Measurements from ENCODE around the gene LRCH4. TPM values are rescaled to one million over a fixed set of nuclear protein-coding genes. Genes with fewer than 3 reads are reported as not detected.
A peak's percentile ranks its signal among the peaks of the same experiment; 100 is the strongest.

Gene LRCH4
- total and polyA plus RNA-seq, 2 of the 13 experiments (the other 11 are each of a cell fraction or from before 2014, with no cell fraction given) = 7.0 to 9.3 TPM

DNA sequence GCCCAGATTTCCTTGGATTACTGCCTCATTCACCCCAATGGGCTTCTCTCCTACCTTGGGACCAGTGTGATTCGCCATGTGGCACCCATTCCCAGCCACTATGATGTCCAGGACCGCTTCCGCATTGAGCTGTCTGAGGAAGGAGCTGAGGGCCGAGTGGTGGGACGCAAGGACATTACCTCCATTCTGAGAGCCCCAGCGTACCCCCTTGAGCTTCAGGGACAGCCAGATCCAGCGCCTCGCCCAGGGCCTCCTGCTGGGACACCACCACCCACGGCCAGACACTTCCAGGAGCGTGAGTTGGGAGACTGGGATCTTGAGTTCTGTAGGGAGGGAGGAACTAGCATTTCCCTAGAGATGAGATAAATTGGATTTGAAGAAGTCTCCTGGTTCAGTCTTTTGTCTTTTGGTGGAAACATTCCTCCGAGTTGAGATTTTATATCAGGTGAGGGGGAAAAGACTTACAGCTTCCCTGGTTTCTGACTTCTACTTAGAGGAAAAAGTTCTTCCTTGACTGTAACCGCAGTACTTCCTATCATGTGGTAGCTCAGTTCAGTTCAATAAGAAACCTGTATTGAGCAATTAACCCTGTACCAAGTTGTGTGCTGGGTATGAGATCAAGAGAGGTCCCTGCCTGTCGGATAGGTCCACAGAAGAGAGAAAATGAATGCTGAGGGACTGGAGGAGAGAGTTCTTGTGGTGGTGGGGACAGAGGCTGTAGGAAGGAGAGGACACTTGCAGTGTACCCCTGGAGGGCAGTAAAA, 27.7 kb upstream of the LRCH4 start:
- DNase-seq (ENCODE audit: low spot score) (no peak), ATAC-seq (no peak), FAIRE-seq (no peak)
- no peaks in the 10 kb centered on the region for H4K20me1 ChIP-seq (ENCODE audit: insufficient read depth, low read length)
- TF ChIP-seq POLR2A (IDR thresholded peaks at IDR 0.05; ENCODE audit: insufficient read depth in 1 of 2, low read depth in 2 of 2, low read length in 2 of 2) (no peak), RXRA (CRISPR knock-in tag; IDR thresholded peaks at IDR 0.05) (no peak), ZNF256 (CRISPR knock-in tag; conservative IDR thresholded peaks at IDR 0.05) (no peak)
- TF ChIP-seq, protein P1, sequence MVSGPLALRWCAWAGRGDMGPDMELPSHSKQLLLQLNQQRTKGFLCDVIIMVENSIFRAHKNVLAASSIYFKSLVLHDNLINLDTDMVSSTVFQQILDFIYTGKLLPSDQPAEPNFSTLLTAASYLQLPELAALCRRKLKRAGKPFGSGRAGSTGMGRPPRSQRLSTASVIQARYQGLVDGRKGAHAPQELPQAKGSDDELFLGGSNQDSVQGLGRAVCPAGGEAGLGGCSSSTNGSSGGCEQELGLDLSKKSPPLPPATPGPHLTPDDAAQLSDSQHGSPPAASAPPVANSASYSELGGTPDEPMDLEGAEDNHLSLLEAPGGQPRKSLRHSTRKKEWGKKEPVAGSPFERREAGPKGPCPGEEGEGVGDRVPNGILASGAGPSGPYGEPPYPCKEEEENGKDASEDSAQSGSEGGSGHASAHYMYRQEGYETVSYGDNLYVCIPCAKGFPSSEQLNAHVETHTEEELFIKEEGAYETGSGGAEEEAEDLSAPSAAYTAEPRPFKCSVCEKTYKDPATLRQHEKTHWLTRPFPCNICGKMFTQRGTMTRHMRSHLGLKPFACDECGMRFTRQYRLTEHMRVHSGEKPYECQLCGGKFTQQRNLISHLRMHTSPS (CRISPR knock-in tag; IDR thresholded peaks at IDR 0.05; ENCODE audit: low read depth) = no peak
- TF ChIP-seq, protein P2, sequence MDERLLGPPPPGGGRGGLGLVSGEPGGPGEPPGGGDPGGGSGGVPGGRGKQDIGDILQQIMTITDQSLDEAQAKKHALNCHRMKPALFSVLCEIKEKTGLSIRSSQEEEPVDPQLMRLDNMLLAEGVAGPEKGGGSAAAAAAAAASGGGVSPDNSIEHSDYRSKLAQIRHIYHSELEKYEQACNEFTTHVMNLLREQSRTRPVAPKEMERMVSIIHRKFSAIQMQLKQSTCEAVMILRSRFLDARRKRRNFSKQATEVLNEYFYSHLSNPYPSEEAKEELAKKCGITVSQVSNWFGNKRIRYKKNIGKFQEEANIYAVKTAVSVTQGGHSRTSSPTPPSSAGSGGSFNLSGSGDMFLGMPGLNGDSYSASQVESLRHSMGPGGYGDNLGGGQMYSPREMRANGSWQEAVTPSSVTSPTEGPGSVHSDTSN (CRISPR knock-in tag; IDR thresholded peaks at IDR 0.05) = no peak
- WGBS (ENCODE audit: low lambda C conversion rate) = 95% methylated on average over 13 of the region's 13 CpGs
- no peaks in the 10 kb centered on the region for H3K79me2 ChIP-seq (ENCODE audit: insufficient read depth, low read length)
- peak overlapping the region; percentile 61 to 81 (median 77); a peak in 4 of 6 replicates for H3K4me3 ChIP-seq (replicated peaks in 1 of 3; ENCODE audit: insufficient read depth in 1 of 3, low read depth in 2 of 3, low read length in 3 of 3)
- no peaks in the 10 kb centered on the region for H3K36me3 ChIP-seq (replicated peaks in 1 of 2; ENCODE audit: control insufficient read depth in 1 of 2, insufficient read depth in 2 of 2, low read length in 2 of 2)
- H3K9me3 ChIP-seq (ENCODE audit: low read length) = no peaks in the 10 kb centered on the region
- peaks cover 29% of the 10 kb centered on the region for H3K4me1 ChIP-seq (ENCODE audit: insufficient read depth, low read length)
- POLR2A ChIA-PET = interaction anchor here (0.6 to 3.7 kb wide), 12 partner anchors 8 to 214 kb away, joined by 3 to 61 read pairs (median 10); partner anchors contain the start of genes EPHB4, FBXO24, GNB2 and LRCH4
- no TSS peak for BruUV-seq (replicated peaks)
- intact Hi-C loops (cut with micrococcal nuclease; ENCODE audit: unreplicated experiment) (loop anchor here (5.0 kb wide), 1 partner anchor 79 kb away; the partner anchor contains the start of gene GIGYF1), in situ Hi-C loops (cut with HindIII; ENCODE audit: extremely low pct_ligation_motif_present, low pct_unique_long_range_greater_than_20kb) (loop anchor here (5.0 kb wide), 1 partner anchor 79 kb away; the partner anchor contains the start of gene GIGYF1)
- H2AFZ ChIP-seq (ENCODE audit: low read length) = no peak overlapping the region
- CTCF ChIA-PET (ENCODE audit: low intra/inter-chr PET ratio, low total read pairs) = no interaction called here
- peak overlapping the region; percentile 79; the same call in 1 of the 2 replicates for H3K9ac ChIP-seq (ENCODE audit: insufficient read depth, low read depth, low read length)
- H3K27ac ChIP-seq (ENCODE audit: extremely low read length, insufficient read depth, low read length) = no peak overlapping the region
- no peaks in the 10 kb centered on the region for H3K27me3 ChIP-seq (ENCODE audit: control insufficient read depth in 1 of 2, insufficient read depth in 2 of 2, low read length in 2 of 2)
- peak overlapping the region; percentile 95 for H3K4me2 ChIP-seq (ENCODE audit: low read depth, low read length)

Data from HepG2 (cell line).